AG08395 (cell line): ENCODE measurements around the gene STYXL1.
A peak's percentile ranks its signal among the peaks of the same experiment; 100 is the strongest.
"Not testable (repeated sequence)": the region's sequence is repeated elsewhere in the genome, so short reads cannot be mapped to it uniquely, and the experiment has no call there.

ENCODE experiments used
- DNase-seq: peaks from one replicate; pipeline ENCODE4 v3.0.0; 2012; ENCODE audit warnings: mixed read lengths, low spot score

Gene STYXL1

GRCh38 chr7:76029682-76030081 is 18.1 kb downstream of the STYXL1 start:
- DNase-seq, result not testable (repeated sequence)

DNA sequence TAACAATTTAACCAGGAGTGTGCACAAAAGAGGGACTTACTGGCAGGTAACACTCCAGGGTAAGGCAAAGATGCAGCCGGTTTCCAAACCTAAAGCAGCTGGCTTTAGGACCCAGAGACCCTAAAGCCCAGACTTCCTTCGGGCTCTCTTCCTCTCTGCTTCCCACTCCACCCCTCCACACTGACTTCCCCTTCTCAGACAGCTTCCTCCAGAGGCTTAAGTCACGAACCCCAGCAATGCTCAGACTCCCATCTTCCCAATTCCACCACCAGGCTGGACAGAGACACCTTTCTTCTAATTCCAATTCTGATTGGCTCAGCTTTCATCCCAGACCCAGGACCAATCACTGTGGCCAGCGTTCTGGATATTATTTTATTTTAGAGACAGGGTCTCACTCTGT is 24.8 kb downstream of the STYXL1 start:
- no peak for DNase-seq

DNA sequence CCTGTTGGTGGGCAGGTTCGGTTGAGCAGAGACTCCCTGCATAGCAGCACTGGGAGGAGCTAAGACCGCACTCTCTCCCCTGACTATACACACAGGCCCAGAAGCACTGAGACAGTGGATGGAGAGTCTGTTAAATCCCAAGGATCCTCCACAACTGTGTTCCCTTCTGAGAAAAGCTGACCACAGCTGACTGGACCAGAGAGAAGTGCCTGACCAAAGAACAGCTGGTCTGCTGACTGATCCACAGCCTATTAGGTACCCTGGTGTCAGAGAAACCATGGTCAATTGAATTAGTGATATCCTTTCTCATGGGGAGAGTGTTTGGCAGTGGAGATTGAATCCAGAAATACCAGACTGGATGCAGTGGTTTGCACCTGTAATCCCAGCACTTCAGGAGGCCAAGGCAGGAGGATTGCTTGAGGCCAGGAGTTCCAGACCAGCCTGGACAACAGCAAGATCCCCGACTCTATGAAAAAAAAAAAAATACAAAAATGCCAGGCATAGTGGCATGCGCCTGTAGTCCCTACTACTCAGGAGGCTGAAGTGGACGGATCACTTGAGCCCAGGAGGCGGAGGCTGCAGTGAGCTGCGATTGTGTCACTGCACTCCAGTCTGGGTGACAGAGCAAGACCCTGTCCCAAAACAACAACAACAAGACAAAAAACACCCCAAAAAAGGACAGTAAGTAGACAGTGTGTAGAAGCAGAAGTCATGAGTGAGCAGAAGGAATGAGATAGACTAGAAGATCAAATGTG is 25.6 kb downstream of the STYXL1 start:
- DNase-seq, result no peak

DNA sequence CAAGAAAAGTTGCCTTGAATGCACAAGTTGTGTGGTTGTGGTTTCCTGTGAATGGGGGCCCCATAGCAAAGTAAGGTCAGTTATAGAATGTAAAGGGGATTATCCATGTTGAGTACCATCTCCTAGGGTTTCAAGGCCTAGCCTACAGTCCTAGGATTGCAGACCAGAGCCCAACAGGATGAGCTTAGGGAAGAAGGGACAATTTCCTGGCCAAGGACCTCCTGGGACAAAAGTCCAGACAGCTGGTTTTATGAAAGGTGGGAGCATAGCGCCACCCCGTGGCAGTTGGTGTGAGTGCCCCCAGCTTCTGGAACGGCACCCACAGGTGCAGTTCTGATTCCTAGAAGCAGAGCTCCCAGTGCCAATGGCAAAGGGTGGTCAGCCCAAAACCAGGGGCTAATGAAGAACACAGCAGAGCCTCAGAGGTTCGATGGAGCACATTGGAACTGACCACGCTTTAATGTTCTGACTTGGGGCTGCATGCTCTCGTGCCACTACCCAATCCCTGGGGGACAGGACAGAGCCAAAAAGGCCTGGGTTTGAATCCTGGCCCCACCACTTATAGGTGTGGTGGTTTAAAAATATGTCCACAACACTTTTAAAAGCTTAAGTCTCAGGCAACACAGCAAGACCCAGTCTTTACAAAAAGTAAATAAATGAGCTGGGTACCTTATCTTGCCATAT is 27.6 kb downstream of the STYXL1 start:
- DNase-seq, result peak; percentile 87

- DNase-seq, result not testable (repeated sequence)
These were observed 29.3 kb downstream of the STYXL1 start for GRCh38 chr7:76018520-76018919.

DNA sequence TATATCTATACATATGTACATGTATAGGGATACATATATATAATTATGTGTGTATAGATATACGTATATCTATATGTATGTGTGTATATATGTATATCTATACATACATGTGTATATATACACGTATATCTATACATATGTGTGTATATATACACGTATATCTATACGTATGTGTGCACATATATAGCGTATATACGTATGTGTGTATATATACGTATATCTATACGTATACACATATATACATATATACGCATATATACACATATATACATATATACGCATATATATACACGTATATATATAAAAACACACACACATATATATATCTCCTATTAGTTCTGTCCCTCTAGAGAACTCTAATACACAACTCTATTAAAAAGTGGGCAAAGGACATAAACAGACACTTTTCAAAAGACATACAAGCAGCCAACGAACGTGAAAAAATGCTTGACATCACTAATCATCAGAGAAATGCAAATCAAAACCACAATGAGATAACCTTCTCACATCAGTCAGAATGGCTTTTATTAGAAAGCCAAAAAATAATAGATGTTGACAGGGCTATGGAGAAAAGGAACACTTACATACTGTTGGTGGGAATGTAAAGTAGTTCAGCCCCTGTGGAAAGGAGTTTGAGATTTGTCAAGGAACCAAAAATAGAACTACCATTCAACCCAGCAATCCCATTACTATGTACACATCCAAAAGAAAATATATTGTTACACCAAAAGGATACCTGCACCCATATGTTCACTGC is 31.4 kb downstream of the STYXL1 start:
- no peak for DNase-seq

DNA sequence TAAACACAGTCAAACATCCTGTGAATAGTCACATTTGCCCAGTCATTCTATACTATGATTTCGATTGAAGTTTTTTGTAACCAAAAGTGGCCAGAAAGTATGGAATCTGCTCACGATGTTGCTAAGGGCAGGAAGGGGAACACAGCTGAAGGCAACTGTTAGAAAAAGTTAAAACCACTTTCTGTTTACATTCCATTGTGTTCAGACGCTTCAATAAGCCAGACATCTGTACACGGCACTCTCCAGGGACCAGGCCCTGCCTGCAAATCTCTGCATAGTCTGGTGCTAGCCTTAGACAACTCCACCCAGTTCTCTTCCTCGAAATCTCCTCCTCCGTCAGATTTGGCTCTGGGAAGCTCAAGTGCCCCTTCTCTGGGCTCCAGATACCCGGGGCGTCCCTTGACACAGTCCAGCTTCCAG is 36.3 kb downstream of the STYXL1 start:
- peak; percentile 94 for DNase-seq

GRCh38 chr7:76009672-76010600 is 37.9 kb downstream of the STYXL1 start:
- DNase-seq, result no peak

DNA sequence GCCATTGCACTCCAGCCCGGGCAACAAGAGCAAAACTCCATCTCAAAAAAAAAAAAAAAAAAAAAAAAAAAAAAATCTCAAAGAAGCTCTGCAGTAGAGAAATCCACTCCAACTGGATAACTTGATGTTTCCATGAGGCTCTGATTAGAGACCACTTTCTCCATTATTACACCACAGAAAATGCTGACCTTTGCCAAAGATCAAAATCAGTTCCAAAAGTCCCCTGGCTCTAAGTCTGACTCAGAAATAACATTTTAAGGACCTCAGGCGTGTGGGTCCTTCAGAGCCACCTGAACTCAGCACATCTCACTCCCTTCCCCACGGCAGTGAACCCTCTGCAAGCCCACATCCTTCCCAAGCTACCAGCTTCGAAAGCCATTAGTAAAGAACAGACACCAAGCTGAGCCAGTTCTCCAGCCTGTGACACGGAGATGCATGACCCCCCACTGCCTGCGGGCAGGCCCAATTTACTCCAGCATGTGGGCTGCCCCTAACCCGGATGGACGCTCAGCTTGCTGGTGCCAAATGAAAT is 39.6 kb downstream of the STYXL1 start:
- DNase-seq, result no peak

GRCh38 chr7:76005004-76005403 is 42.8 kb downstream of the STYXL1 start:
- not testable (repeated sequence) for DNase-seq

DNA sequence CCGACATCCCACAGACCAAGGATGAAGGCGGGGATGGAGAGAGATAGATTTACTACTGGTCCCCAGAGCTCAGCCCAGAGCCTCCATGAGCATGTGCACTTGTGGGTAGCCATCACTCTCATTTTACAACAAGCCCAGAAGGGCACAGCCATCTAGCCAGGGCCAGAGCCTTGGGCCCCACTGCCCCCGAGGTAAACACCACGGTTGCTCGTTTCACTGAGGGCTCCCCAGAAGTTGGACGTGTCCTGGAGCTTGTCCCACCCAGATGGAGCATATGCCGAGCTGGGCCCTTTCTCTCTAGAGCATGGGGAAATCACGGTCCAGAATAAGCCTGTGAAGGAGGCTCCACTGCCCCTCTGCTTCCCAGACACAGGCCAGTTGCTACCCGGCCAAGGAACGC is 44.4 kb downstream of the STYXL1 start:
- no peak for DNase-seq

- DNase-seq, result no peak
These were observed 45.0 kb downstream of the STYXL1 start for GRCh38 chr7:76002822-76003221.

- no peak for DNase-seq
These were observed 45.7 kb downstream of the STYXL1 start for GRCh38 chr7:76002139-76002538.

GRCh38 chr7:76000566-76000965 is 47.2 kb downstream of the STYXL1 start:
- no peak for DNase-seq

DNA sequence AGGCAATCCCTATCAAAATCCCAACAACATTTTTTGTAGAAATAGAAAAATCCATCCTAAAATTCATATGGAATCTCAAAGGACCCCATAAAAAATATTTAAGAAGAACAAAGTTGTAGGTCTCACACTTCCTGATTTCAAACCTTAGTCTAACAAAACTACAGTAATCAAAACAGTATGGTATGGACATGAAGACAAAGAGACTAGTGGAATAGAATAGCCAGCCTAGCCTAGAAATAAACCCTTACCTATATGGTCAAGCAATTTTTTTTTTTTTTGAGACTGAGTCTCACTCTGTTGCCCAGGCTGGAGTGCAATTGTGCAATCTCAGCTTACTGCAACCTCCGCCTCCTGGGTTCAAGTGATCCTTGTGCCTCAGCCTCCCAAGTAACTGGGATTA is 49.8 kb downstream of the STYXL1 start:
- DNase-seq, result no peak

- DNase-seq, result no peak
These were observed 51.3 kb downstream of the STYXL1 start for GRCh38 chr7:75996476-75996875.

GRCh38 chr7:75995996-75996395 is 51.8 kb downstream of the STYXL1 start:
- DNase-seq, result no peak

DNA sequence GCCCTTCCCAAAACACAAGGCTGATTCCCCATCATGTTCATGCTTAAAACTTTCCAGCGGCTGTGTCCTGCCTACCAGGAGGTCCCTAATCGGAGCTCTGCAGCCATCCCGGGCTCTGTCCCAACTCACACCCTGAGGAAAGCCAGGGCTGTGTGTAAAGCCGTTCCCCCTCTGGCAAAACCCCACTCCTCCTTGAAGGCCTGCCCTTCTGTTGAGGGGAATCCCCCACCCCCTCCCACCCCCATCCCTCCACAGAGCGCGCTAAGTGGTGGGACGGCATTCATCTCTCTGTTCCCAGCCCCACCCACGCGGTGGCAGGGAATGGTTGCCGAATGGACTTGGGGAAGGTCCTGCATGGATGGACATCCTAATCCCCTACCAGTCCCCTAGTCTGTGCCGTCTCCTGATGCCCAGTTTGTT is 52.7 kb downstream of the STYXL1 start:
- DNase-seq, result no peak

GRCh38 chr7:75994388-75995051 is 53.3 kb downstream of the STYXL1 start, which contains the start of gene TMEM120A:
Gene TMEM120A, minus strand, starts transcription at chr7:75994595. Its CDS starts 25 bp downstream, at chr7:75994570.
- DNase-seq, result peak; percentile 100

DNA sequence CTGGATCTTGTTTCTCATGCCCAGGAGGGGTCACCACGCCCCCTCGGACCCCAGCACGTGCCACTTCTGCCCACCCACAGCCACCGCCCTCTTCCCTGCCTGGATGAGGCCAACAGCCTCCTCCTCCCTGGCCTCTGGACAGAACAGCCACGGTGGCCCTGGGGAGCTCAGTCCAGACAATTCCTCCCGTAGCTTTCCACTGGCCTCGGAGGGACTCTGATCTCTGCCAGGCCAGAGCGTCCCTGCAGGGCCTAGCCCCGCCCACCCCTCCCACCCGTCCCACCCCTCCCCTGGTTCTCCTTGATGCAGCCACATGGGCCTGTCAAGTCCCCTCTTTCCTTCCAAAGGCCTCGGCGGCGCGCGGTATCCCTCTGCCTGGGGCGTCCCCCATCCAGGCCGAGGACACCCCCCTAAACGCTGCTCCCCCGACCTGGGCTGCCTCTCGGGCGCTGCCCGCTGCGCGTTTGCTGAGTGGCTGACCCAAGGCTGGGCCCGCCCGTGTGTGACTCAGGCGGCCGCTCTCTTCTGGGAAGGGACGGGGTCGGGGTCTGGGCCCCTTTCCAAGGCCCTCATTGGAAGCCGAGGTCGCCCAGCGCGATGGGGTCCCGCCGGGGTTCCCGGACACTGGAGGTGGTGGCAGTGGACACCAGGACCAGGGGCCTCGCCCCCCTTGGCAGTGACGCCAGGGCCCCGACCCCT is 54.0 kb downstream of the STYXL1 start:
- peak; percentile 85 for DNase-seq
